GM13976 (cell line): ENCODE results near the gene COX14.
"Not testable (repeated sequence)": the region's sequence is repeated elsewhere in the genome, so short reads cannot be mapped to it uniquely, and the experiment has no call there.

ENCODE experiments used
- DNase-seq: peaks from one replicate; pipeline ENCODE4 v3.0.0; 2012; ENCODE audit warnings: low spot score
- CTCF ChIP-seq: IDR thresholded peaks from 2 replicates; pipeline ENCODE4 v1.5.1; 2012; ENCODE audit warnings: borderline replicate concordance, mild to moderate bottlenecking; ENCODE audit not compliant: insufficient read depth; ENCODE audit errors: extremely low read depth, missing control alignments, control extremely low read depth
- in situ Hi-C: fragments of 300-500 bp; cut with MboI; formaldehyde crosslinking; loops from one replicate; pipeline ENCODE4 v1.12.0; 2022; ENCODE audit warnings: low sequenced_read_pairs, mixed read lengths, inconsistent platforms; ENCODE audit not compliant: unreplicated experiment

The COX14 gene

DNA sequence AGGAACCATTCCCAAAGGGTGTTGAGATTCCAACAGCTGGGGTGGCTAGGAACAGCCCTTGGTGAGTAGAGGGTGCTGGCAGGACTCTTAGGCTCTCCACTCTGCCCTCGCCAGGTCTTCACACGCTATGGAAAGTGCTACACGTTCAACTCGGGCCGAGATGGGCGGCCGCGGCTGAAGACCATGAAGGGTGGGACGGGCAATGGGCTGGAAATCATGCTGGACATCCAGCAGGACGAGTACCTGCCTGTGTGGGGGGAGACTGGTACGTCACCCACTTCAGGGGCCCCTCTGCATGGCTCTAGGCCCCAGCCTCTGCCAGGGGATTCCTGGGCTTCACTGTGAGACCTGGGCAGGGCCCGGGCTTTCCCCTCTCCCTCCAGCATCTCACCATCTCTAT, 34.9 kb upstream of the COX14 start:
- no peak for TF ChIP-seq CTCF
- in situ Hi-C loops = no loop called here

DNA sequence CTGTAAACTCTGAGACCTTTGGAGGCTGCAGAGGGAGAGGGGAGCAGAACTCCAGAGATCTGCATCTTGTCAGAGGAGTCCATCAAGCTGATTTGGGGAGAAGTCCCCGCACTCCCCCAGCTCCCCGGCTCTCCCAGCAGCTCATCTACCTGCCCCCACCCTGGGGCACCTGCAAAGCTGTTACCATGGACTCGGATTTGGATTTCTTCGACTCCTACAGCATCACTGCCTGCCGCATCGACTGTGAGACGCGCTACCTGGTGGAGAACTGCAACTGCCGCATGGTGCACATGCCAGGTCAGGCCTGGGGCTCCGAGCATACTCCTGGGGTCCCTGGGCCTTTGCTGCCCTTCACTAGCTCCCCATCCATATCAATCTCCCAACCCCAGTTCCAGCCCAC, 33.8 kb upstream of the COX14 start:
- TF ChIP-seq CTCF = no peak
- no peak for DNase-seq
- in situ Hi-C loops = no loop called here

More for the DNA sequence above, 34.9 kb upstream of the COX14 start:
- DNase-seq = no peak

DNA sequence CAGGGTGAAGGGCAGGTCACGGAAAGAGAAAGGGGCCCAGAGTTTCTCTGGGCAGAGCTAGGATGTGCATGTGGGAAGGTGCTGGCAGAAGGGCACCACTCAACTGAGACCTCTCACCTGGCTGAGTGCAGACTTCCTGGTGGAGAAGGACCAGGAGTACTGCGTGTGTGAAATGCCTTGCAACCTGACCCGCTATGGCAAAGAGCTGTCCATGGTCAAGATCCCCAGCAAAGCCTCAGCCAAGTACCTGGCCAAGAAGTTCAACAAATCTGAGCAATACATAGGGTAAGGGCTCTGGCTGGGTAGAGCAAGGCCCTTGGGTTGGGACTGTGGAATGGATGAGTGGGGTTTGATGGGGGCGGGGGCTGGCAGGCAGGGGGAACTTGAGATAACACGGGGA, 32.3 kb upstream of the COX14 start:
- DNase-seq = no peak
- in situ Hi-C loops = loop anchor here (5.0 kb wide), 1 partner anchor 93 kb away; no protein-coding TSS in a partner anchor
- TF ChIP-seq CTCF = no peak

- in situ Hi-C loops = loop anchor here (5.0 kb wide), 1 partner anchor 91 kb away; no protein-coding TSS in a partner anchor
- no peak for TF ChIP-seq CTCF
- DNase-seq = no peak
Measured at GRCh38 chr12:50081096-50081808, 30.8 kb upstream of the COX14 start.

DNA sequence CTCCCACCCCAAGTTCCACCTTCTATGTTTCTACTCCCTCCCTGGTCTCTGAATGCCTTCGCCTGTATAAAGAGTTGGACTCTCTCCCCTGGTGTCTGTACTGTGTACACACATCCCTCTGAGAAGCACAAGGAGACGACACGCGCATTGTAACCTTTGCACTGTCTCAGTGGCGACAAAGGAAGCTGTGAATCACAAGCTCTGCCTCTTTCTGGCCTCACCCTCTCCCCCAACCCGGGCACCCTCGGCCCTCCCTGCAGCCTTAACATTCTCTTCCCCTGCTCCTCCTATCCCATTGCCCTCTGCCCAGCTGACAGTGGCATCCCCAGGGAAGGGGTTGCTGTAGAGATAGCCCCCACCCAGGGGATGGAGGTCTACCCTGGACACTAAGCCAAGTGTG, 29.4 kb upstream of the COX14 start:
- no peak for TF ChIP-seq CTCF
- in situ Hi-C loops = loop anchor here (5.0 kb wide), 1 partner anchor 90 kb away; no protein-coding TSS in a partner anchor

DNA sequence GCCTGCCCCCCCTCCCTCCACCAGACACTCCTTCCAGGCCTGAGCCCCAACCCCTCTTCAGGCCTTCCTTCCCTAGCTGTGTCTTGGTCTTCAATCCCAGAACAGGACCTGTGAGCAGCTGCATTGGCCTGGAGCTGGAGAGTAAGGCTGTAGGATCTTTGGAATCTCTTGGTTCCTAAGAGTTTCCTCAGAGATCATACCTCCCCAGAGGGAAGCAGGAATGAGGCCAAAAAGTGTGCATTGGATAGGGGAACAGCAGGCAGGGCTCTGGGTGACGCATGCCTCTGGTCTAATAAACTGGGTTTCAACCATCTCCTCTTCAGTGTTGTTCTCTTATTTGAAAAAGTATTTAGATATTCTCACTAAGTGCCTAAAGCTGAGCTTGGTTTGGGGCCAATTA, 28.7 kb upstream of the COX14 start:
- no peak for TF ChIP-seq CTCF
- no peak for DNase-seq
- in situ Hi-C loops = loop anchor here (5.0 kb wide), 1 partner anchor 89 kb away; no protein-coding TSS in a partner anchor

More for the DNA sequence above, 29.4 kb upstream of the COX14 start:
- no peak for DNase-seq

- DNase-seq = not testable (repeated sequence)
- in situ Hi-C loops = loop anchor here (5.0 kb wide), 1 partner anchor 88 kb away; no protein-coding TSS in a partner anchor
Measured at GRCh38 chr12:50084409-50084774, 27.6 kb upstream of the COX14 start.
